Lower leg skin (tissue), 4 donors: ENCODE data around the gene IPP. TPM values are rescaled to one million over a fixed set of nuclear protein-coding genes. Genes with fewer than 3 reads are reported as not detected.
"Not testable (repeated sequence)": the region's sequence is repeated elsewhere in the genome, so short reads cannot be mapped to it uniquely, and the experiment has no call there.

ENCODE experiments used
- DNase-seq, 2 donors: peaks; one replicate each; pipeline ENCODE4 v3.0.0-alpha.2; 2019; ENCODE audit warnings: low spot score in 2 of 2
- H3K4me3 ChIP-seq: fragments of 200-600 bp; sonication (generic); 2 replicates; pipeline ENCODE4 v1.5.1; 2017; ENCODE audit warnings: mild to moderate bottlenecking, low read depth; ENCODE audit not compliant: poor library complexity, severe bottlenecking
- POLR2A ChIP-seq, 2 donors: fragments of 450-650 bp; IDR thresholded peaks; one replicate each; pipeline ENCODE4 v1.6.1; 2016 to 2017; ENCODE audit warnings: antibody characterized with exemption in 2 of 2, mild to moderate bottlenecking in 1 of 2, moderate library complexity in 1 of 2
- WGBS, 2 donors: methylation state at CpG; one replicate each; pipeline ENCODE4 v1.1.5; 2018; 5-methylcytosine and 5-hydroxymethylcytosine counted together
- intact Hi-C: fragments of 100-400 bp; cut with DNase I; formaldehyde crosslinking; loops from one replicate; pipeline ENCODE4 v1.15.0; 2023; ENCODE audit warnings: low total_unique reads
- total RNA-seq, 4 donors: library from RNA; depleted of rRNA; stranded (reverse); fragments of >200 nt; gene quantifications; one replicate each; pipeline ENCODE4 v1.1.0, GENCODE V29; 2016
- TF ChIP-seq, protein P1 (sequence below), 3 donors: fragments of 450-650 bp; IDR thresholded peaks; one replicate each; pipeline ENCODE4 v1.5.1; 2016; ENCODE audit warnings: antibody characterized with exemption in 3 of 3, mild to moderate bottlenecking in 3 of 3, moderate library complexity in 2 of 3

Gene IPP
- total RNA-seq, 4 donors from 2014 or later = 6.1 to 11.7 (median 9.9) TPM

DNA sequence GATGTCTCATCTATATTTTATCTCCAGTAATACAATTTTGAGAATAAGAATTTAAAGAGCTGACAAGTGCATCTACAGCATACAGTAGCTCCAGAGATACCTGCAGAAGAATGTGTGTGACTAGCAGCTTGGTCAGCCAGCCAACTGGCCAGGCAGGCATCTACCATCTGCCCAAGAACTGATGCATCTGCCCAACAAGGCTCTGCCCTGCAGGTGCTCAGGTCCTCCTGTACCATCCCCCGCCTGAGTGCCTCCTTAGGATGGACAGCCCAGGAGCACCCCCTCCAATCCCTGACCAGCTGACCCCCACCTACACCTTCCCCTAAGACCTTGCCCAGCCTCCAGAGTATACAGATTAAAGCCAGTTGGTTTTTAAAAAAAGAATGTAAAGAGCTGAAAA, 32.2 kb downstream of the IPP start:
- no peak for DNase-seq
- 100% methylated on average over 1 of the region's 1 CpG for WGBS, 2 donors
- TF ChIP-seq POLR2A (IDR thresholded peaks at IDR 0.05) = no peak
- TF ChIP-seq, protein P1, sequence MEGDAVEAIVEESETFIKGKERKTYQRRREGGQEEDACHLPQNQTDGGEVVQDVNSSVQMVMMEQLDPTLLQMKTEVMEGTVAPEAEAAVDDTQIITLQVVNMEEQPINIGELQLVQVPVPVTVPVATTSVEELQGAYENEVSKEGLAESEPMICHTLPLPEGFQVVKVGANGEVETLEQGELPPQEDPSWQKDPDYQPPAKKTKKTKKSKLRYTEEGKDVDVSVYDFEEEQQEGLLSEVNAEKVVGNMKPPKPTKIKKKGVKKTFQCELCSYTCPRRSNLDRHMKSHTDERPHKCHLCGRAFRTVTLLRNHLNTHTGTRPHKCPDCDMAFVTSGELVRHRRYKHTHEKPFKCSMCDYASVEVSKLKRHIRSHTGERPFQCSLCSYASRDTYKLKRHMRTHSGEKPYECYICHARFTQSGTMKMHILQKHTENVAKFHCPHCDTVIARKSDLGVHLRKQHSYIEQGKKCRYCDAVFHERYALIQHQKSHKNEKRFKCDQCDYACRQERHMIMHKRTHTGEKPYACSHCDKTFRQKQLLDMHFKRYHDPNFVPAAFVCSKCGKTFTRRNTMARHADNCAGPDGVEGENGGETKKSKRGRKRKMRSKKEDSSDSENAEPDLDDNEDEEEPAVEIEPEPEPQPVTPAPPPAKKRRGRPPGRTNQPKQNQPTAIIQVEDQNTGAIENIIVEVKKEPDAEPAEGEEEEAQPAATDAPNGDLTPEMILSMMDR (IDR thresholded peaks at IDR 0.05) = no peak
- no peak overlapping the region for H3K4me3 ChIP-seq
- intact Hi-C loops = no loop called here

- 81 to 85% methylated on average over 8 of the region's 8 CpGs for WGBS, 2 donors
- intact Hi-C loops, DNase-seq, H3K4me3 ChIP-seq: not testable (repeated sequence)
Measured at GRCh38 chr1:45717386-45717785, 33.1 kb downstream of the IPP start.

GRCh38 chr1:45716700-45717099, 33.8 kb downstream of the IPP start:
- 87 to 93% methylated on average over 3 of the region's 3 CpGs for WGBS, 2 donors
- TF ChIP-seq, protein P1 (IDR thresholded peaks at IDR 0.05) = no peak
- TF ChIP-seq POLR2A (IDR thresholded peaks at IDR 0.05) = no peak
- DNase-seq = no peak
- intact Hi-C loops = no loop called here
- no peak overlapping the region for H3K4me3 ChIP-seq

DNA sequence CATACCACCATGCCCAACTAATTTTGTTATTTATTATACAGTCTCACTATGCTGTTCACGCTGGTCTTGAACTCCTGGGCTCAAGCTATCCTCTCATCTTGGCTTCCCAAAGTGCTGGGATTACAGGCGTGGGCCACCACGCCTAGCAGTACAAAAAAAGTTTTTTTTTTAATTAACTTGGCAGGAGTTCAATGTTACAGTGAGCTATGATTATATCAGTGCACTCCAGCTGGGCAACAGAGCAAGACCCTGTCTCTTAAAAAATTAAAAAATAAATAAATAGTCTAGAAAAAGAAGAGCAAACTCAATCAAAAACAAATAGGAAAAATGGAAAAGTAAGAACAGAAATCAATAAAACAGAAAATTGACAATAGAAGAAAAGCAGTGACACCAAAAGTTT, 36.7 kb downstream of the IPP start:
- TF ChIP-seq, protein P1 (IDR thresholded peaks at IDR 0.05) = no peak
- no peak for TF ChIP-seq POLR2A (IDR thresholded peaks at IDR 0.05)
- WGBS, 2 donors = 85 to 87% methylated on average over 3 of the region's 3 CpGs
- no peak for DNase-seq
- H3K4me3 ChIP-seq = no peak overlapping the region
- intact Hi-C loops = no loop called here

DNA sequence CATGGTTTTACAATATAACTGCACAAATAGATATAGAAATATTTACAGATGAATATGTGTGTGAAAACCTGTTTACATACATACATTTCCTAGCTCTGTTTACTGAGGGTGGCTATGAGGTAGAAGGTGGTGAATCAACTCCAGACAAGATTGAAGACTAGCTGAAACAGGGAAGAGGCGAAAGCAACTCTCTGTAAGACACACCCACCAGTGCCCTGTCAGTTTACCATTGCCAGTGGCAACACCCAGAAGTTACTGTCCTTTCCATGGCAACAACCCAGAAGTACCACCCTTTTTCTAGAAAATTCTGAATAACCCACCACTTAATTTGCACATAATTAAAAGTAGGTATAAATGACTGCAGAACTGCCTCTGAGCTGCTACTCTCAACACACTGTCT, 45.8 kb downstream of the IPP start:
- DNase-seq = no peak
- intact Hi-C loops = no loop called here
- H3K4me3 ChIP-seq = no peak overlapping the region
- 84 to 85% methylated on average over 1 of the region's 1 CpG for WGBS, 2 donors
- TF ChIP-seq POLR2A (IDR thresholded peaks at IDR 0.05) = no peak
- TF ChIP-seq, protein P1 (IDR thresholded peaks at IDR 0.05) = no peak

- no peak for TF ChIP-seq POLR2A (IDR thresholded peaks at IDR 0.05)
- TF ChIP-seq, protein P1 (IDR thresholded peaks at IDR 0.05) = no peak
- no peak for DNase-seq
- intact Hi-C loops = no loop called here
- H3K4me3 ChIP-seq = no peak overlapping the region
- WGBS, 2 donors = 82 to 90% methylated on average over 7 of the region's 7 CpGs
Measured at GRCh38 chr1:45694823-45695222, 55.6 kb downstream of the IPP start.

GRCh38 chr1:45693811-45694210, 56.6 kb downstream of the IPP start:
- DNase-seq, H3K4me3 ChIP-seq, intact Hi-C loops: not testable (repeated sequence)
- 82 to 88% methylated on average over 8 of the region's 8 CpGs for WGBS, 2 donors
